C1 segment of cervical spinal cord (tissue), 14 donors: ENCODE measurements around the gene NRXN3.

Experiments used
- DNase-seq, 14 donors: peaks; one replicate each; lab custom pipeline; 2025; lab: John Stamatoyannopoulos, UW

Gene NRXN3

GRCh38 chr14:78170203-78170602, at the start of gene NRXN3:
Gene NRXN3 (plus strand): TSS chr14:78170373. CDS start chr14:78243094, 72,721 bp downstream.
- peak in 2 of 14 donors; percentile 4 to 12 for DNase-seq

GRCh38 chr14:78122436-78122835, 47.7 kb upstream of the NRXN3 start:
- DNase-seq, result no peak

- DNase-seq, result no peak
Measured at GRCh38 chr14:78123650-78124253, 46.4 kb upstream of the NRXN3 start.

DNA sequence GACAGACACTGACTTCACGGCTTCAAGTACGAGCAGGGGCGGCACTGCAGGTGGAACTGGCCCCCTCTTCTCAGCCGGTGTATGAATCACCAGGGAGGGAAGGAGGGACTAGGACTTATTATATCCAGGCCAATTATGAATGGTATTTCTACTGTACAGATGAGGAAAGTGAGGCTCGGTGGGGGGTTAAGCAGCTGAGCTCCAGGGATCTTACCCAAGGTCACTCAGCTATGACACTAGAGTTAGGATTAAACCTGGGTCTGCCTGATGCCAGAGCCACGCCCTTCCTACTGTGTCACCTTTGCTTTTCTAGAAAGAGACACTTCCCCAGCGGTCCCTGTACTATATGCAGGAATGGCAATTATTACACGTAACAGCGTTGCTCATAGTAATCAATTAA, 42.2 kb upstream of the NRXN3 start:
- no peak for DNase-seq

DNA sequence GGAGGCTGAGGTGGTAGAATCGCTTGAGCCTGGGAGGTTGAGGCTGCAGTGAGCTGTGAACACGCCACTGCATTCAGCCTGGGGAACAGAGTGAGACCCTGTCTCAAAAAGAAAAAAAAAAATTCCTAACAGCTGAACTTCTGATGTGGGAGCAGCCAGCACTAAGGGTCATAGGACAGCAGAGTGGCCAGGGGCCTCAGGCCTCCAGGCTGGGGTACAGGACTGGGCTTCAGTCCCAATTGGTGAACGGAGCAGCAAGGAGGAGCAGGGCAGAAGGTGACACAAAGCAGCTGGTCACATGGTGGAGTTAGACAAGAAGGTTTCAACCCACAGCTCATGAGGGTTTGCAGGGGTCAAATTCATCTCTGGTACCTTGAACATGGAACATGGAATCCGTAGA, 40.8 kb upstream of the NRXN3 start:
- DNase-seq, result no peak

DNA sequence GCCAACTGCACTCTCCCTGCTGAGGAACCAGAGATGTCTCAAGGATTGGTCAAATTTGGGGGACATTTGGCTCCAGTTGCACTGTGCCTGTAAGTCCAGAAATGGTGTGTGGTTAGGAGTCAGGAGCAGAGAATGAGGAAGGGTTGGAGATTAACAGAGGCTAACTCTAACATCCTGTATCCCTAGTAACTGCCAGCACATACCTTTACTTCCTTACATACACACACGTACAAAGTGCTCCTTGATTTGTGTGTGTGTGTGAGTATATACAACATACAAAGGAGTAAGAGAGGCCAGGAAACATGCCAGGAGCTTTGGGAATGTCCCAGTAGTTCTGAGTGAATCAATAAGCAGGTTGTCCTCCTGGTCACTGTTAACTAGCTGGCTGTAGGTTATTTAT, 39.8 kb upstream of the NRXN3 start:
- DNase-seq, result no peak

GRCh38 chr14:78131201-78131600, 39.0 kb upstream of the NRXN3 start:
- no peak for DNase-seq

GRCh38 chr14:78131616-78132015, 38.6 kb upstream of the NRXN3 start:
- no peak for DNase-seq

GRCh38 chr14:78135450-78135891, 34.7 kb upstream of the NRXN3 start:
- no peak for DNase-seq

- DNase-seq, result no peak
Measured at GRCh38 chr14:78136695-78137094, 33.5 kb upstream of the NRXN3 start.

DNA sequence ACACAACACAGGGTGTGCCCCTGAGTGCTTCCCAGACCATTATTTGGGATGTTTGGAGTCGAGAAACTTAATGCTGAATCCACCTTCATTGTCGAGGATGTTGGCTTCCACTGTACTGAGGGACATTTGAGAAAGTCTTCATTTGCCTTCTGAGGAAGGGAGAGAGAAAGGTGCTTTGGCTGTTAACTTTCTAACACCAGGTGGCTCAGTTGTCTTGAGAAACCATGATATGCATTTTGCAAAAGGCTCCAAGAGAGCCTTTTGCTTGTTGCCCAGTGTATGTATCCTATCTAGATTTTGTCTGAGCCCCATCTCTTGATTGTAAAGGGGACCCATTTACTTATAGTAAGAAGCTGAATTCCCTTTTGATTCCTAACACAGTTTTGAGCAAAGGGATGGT, 28.6 kb upstream of the NRXN3 start:
- no peak for DNase-seq

GRCh38 chr14:78142998-78143397, 27.2 kb upstream of the NRXN3 start:
- DNase-seq, result no peak

DNA sequence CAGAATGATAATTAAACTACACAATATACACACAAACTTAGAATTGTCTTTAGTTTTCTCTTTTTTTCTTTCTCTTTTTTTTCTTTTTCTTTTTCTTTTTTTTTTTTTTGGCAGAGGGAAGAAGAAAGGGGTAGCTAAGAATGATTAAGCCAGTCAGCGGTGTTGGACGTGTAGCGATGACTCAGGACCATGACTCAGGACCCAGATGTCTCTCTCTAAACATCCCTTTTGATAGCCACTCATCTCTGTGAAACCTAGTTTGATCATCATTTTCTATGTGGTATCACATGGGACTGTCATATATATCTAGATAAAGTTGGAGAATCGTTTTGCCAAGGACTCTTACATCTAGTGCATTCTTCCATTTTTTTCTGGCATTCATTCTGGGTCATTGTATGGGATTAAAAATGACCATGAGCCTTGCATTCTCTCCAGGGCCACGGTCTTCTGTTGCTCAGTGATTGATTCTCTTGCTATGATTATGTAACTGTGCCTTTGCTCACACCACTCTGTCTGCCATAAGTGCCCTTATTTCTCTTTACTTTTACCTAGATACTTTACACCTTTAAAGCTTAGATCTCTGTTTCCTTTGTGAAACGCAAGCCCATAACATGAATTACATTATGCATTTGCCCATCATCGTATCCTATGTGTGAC, 26.6 kb upstream of the NRXN3 start:
- no peak for DNase-seq

DNA sequence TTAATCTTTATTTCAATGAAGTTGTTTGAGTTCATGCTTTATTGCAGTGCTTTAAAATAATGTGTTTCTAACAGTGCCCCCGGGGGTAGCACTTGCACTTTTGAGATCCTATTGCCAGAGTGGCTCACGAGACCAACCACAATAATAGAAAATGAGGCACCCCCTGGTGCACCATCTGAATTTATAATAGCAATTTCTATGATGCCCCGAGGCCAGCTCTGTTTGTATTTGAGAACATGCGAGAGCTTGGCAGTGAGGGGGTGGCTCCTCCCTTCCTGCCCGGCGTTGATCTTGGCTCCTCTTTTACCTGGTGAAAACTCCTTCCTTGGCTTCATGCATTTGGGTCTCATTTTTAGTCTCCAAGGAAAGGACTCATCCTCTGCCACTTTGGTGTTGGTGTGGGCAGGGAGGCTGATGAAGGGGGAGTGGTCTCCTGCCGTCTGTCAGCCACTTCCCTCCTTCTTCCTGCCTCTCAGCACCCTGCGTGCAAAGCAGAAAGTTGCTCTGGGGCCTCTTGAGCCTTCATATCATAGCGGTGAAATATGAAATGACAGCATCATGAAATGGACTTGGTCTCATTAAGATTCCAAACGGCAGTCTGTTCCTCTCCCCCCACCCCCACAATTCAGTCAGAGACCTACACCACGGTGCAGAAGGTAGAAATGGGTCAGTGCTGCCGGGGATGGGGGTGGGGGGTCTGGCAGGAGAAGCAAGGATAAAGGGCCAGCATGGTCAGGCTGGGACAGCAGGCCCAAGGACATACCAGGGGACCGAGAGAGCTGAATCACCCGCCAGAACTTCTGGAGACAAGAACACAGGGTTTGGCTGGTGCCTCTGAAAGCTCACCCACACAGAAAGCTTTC, 17.7 kb upstream of the NRXN3 start:
- DNase-seq, result no peak

- no peak for DNase-seq
Measured at GRCh38 chr14:78153064-78153341, 17.2 kb upstream of the NRXN3 start.

DNA sequence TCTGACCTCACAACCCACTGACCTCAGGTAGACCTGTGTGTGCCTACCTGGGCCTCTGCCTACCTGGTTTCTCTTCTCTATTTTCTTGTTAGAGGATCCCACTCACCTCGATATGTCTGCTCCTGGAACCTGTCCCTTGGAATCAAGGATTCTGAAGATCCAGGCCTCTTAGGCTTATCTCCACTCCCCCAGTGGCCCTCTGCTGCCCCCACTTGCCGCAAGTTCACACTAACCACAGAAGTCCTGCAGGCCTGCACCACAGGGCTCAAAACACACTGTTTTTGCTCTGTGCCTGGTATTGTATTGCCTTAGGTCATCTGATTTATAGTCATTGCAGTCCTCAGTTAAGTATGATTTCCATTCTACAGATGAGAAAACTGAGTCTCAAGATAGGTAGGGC, 15.3 kb upstream of the NRXN3 start:
- DNase-seq, result peak in 2 of 14 donors; percentile 2 to 12

DNA sequence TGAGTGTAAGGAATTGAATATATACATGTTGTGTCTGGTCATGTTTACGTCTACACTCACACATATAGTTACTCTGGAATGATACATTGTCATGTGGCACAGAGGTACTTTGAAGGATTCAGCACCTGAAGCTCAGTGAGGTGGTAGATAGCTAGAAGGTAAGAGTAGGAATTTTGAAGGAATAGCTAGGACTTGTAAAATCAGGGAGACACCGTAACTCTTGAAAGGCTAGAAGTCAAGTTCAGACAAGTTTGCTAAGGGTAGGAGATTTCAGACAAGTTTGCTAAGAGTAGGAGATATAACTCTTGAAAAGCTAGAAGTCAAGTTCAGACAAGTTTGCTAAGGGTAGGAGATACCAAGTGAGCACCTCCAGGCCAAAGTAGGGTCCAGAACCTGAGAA, 14.0 kb upstream of the NRXN3 start:
- no peak for DNase-seq

DNA sequence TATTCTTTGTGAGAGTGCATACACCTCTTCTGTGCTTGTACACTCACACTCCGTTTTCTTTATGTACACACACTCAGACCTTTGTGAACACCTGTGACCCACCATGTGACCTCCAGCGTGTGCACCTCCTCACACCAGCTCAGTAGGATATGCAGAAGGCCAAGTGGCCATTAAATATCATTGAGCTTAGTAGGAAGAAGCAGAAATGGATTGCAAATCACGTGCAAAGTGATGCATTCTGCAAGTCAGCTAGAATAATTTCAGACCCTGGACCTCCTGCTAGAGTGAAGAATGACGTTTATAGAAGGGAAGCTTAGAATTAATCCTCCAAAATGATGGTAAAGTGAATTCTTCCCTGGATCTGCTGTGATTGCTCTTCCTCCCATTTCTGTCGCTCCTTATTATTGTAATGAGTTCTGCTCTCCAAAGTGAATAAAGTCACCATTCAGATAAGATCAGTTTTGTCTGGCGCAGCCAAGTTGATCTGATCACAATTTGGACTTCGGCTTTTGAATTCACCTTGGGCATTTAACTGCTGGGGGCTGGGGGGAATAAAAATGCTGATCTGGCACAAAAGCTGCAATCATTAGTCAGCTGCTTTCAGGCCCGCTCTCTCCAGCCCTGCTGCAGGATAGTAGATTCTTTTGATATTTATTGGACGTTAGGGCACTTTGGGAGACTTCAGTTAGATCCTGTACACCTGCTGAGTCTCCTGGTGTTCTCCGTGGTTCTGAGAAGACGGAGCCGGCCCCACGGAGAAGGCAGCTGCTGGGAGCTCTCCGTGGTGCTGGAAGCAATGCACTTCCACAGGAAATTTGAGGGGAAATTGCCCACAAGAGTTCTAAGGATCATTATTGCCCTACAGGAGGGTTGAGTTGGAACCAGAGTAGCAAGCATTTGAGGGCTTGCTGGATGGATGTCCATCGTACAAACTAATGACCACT, 12.4 kb upstream of the NRXN3 start:
- no peak for DNase-seq

DNA sequence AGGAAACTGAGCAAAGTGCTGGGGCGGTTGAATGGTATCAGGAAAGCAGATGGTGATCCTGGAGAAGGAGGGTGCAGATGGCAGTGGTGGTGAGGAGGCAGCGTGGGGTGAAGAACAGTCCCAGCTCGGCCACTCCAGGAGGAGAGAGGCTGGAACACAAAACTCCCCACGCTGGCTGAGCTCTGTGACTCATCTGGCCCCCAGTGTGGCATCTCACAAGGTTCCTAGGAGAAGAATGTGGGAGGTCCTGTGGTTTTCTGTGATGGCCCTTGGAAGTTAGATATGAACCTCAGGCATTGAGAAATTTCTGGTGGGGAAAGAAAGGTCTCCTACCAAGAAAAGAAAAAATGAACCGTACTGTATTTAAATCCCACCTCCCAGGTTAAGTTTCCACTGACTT, 8.0 kb upstream of the NRXN3 start:
- DNase-seq, result no peak

GRCh38 chr14:78164226-78164853, 5.8 kb upstream of the NRXN3 start:
- peak in 1 of 14 donors; percentile 25 for DNase-seq

- DNase-seq, result no peak
Measured at GRCh38 chr14:78172428-78172827, 2.3 kb downstream of the NRXN3 start.
